IgD-negative memory B cell (primary cell): ENCODE measurements around the gene FBXO38. TPM values are rescaled to one million over a fixed set of nuclear protein-coding genes. Genes with fewer than 3 reads are reported as not detected.

Experiments used
- H3K27ac Mint-ChIP-seq, 3 donors: one replicate each; pipeline ENCODE4 v1.8.0; 2020 to 2022; ENCODE audit warnings: mild to moderate bottlenecking in 3 of 3, mixed read lengths in 3 of 3, moderate library complexity in 1 of 3
- H3K27me3 Mint-ChIP-seq: one replicate; pipeline ENCODE4 v1.8.0; 2021; ENCODE audit warnings: mixed read lengths
- H3K36me3 Mint-ChIP-seq: one replicate; pipeline ENCODE4 v1.8.0; 2020; ENCODE audit warnings: mild to moderate bottlenecking, mixed read lengths
- H3K4me1 Mint-ChIP-seq, 3 donors: one replicate each; pipeline ENCODE4 v1.8.0; 2020 to 2022; ENCODE audit warnings: mixed read lengths in 3 of 3, mild to moderate bottlenecking in 1 of 3
- H3K4me3 Mint-ChIP-seq, 4 donors: one replicate each; pipeline ENCODE4 v1.8.0; 2020 to 2022; ENCODE audit warnings: mild to moderate bottlenecking in 4 of 4, mixed read lengths in 4 of 4, moderate library complexity in 3 of 4
- H3K9me3 Mint-ChIP-seq, 3 donors: one replicate each; pipeline ENCODE4 v1.8.0; 2020 to 2021; ENCODE audit warnings: mixed read lengths in 3 of 3, mild to moderate bottlenecking in 1 of 3
- polyA plus RNA-seq: library from polyadenylated mRNA; unstranded; fragments of 300-500 nt; fragmentation: Illumina TruSeq; gene quantifications from one replicate; pipeline ENCODE4 v1.2.3, GENCODE V29; 2021

The FBXO38 gene
- polyA plus RNA-seq, 1 donor from 2014 or later: 20.1 TPM

DNA sequence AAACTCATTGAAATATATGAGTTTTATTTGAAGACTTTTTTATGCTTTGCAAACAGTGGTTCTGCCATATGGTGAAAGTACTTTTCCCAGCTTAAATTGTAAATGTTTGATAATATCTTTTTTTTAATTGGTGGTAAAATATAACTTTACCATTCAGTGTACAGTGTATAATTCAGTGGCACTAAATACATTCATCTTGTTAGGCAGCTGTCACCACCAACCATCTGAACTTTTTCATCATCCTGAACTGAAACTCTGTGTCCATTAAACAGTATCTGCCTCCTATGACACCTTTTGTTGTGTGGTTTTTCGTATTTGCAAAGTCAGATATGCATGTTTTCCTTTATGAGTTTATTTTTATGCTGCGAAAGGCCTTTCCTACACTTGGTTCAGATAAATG is 45.1 kb downstream of the FBXO38 start:
- Mint-ChIP-seq H3K9me3 (no peaks in the 10 kb centered on the region), H3K4me1 (peaks cover 0 to 4% (median 1%) of the 10 kb centered on the region in 3 donors), H3K36me3 (peaks cover 6% of the 10 kb centered on the region), H3K27me3 (no peaks in the 10 kb centered on the region), H3K27ac (peak overlapping the region in 1 of 3 donors; percentile 6), H3K4me3 (no peak overlapping the region)

DNA sequence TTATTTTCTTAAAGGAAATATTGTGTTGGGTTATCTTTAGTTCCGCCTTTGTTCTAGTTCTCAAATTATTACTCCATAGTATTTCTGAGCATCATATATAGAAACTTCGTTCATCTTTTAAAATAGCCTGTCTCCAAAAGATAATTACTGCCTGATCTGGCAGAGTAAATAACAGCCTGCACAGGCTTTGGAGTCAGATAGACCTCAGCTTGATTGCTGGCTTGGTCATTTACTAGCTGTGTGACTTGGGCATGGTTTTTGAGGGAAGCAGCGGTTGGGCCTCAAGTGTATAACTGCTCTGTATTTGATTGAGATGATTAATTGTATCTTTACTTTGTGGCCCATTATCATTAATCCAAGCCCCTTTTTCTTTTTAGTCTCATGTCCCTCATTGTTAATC is 50.1 kb downstream of the FBXO38 start:
- H3K27ac Mint-ChIP-seq: no peak overlapping the region
- H3K9me3 Mint-ChIP-seq: no peaks in the 10 kb centered on the region
- H3K4me3 Mint-ChIP-seq: no peak overlapping the region
- H3K4me1 Mint-ChIP-seq: peaks cover 0 to 2% (median 1%) of the 10 kb centered on the region in 3 donors
- no peaks in the 10 kb centered on the region for H3K27me3 Mint-ChIP-seq
- peaks cover 2% of the 10 kb centered on the region for H3K36me3 Mint-ChIP-seq

DNA sequence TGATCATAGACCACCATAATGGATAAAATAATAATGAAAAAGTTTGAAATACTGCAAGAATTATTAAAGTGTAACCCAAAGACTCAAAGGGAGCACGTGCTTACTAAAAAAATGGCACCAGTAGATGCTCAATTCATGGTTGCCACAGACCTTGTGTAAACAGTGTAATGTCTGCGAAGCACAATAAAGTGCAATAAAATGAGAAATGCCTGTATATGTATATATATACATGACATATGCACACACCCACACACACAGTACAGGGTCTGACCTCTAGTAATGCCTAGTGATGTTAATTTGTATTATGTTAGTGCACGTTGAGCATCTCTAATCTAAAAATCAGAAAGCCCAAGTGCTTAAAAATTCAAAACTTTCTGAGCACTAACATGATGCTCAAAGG is 52.3 kb downstream of the FBXO38 start:
- peaks cover 4% of the 10 kb centered on the region for H3K36me3 Mint-ChIP-seq
- no peaks in the 10 kb centered on the region for H3K27me3 Mint-ChIP-seq
- no peak overlapping the region for H3K4me3 Mint-ChIP-seq
- no peaks in the 10 kb centered on the region for H3K9me3 Mint-ChIP-seq
- H3K4me1 Mint-ChIP-seq: no peaks in the 10 kb centered on the region
- H3K27ac Mint-ChIP-seq: no peak overlapping the region

DNA sequence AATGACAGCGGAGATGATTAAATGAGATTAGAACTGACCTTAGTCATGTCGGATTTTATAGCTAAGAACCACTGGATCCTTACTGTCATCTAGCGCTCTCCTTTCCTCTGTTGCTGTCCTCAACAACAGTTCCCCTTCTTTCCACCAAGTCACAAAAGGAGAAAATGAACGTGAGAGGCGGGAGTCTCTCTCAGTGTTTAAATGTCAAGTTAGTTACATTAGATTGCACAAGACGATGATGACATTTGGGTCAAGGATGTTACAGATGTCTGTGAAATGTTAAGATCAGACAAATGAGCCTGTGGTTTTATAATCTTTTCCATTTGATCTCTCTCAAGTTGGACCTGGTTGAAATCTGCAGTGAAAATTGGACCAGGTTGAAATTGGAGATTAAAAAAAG is 53.5 kb downstream of the FBXO38 start:
- Mint-ChIP-seq H3K27ac (no peak overlapping the region), H3K4me3 (no peak overlapping the region), H3K36me3 (peaks cover 4% of the 10 kb centered on the region), H3K4me1 (no peaks in the 10 kb centered on the region), H3K27me3 (no peaks in the 10 kb centered on the region), H3K9me3 (no peaks in the 10 kb centered on the region)

DNA sequence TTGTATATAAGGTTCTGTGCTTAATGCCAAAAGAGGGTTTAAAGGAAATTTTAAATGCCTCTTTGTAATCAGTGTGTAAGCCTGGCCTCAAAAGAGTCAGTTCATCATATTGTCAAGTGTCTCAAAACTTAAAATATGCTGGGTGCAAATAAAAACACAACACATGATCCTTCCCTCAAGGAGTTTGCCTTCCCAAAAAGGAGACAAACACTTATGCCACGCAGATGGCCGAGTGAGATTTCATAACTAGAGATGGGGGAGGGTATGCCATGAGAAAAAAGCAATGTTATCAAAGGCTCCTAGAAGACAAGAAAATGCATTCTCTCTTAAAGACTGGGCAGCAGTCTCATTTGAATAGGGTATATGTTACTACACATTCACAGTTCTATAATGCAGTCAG is 55.2 kb downstream of the FBXO38 start:
- Mint-ChIP-seq H3K4me1 (no peaks in the 10 kb centered on the region), H3K36me3 (peaks cover 2% of the 10 kb centered on the region), H3K9me3 (no peaks in the 10 kb centered on the region), H3K27me3 (no peaks in the 10 kb centered on the region), H3K4me3 (no peak overlapping the region), H3K27ac (no peak overlapping the region)

DNA sequence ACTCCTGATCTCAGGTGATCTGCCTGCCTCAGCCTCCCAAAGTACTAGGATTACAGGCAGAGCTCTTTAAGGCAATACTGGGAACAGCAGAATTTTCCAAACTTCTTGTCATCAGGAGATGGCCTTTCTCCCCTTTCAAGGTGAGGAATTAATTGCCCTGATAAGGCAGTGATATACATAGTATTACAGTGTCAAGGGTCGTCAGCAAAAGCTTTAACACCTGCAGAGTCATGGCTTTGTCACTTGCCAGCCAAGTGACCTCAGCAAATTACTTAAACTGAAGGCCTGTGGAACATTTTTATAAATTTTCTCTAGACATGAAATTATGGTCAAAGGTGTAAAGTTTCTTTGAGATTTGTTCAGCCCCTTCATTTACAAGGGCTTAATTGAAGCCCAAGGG is 59.5 kb downstream of the FBXO38 start:
- H3K4me1 Mint-ChIP-seq: no peaks in the 10 kb centered on the region
- peaks cover 4% of the 10 kb centered on the region for H3K36me3 Mint-ChIP-seq
- H3K4me3 Mint-ChIP-seq: no peak overlapping the region
- H3K27me3 Mint-ChIP-seq: no peaks in the 10 kb centered on the region
- H3K27ac Mint-ChIP-seq: no peak overlapping the region
- no peaks in the 10 kb centered on the region for H3K9me3 Mint-ChIP-seq

DNA sequence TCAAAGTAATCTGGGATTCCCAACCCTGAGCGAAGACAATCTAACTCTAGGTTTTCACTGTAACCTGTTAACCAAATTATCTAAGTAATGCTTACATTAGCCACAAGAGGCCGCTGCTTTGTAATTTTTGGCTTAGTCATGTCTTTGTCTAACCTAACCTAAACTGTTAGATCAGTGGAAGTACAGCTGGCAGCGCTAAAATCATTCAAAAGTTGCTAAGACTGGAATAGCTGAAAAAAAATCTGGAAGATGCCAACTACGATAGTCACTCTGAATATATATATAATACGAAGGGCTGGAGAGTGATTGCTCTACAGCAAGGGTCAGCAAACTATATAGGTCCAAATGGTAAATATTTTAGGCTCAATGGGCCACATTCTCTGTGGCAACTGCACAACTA is 60.2 kb downstream of the FBXO38 start:
- no peak overlapping the region for H3K4me3 Mint-ChIP-seq
- H3K9me3 Mint-ChIP-seq: no peaks in the 10 kb centered on the region
- no peaks in the 10 kb centered on the region for H3K27me3 Mint-ChIP-seq
- H3K4me1 Mint-ChIP-seq: no peaks in the 10 kb centered on the region
- H3K36me3 Mint-ChIP-seq: peaks cover 6% of the 10 kb centered on the region
- no peak overlapping the region for H3K27ac Mint-ChIP-seq

DNA sequence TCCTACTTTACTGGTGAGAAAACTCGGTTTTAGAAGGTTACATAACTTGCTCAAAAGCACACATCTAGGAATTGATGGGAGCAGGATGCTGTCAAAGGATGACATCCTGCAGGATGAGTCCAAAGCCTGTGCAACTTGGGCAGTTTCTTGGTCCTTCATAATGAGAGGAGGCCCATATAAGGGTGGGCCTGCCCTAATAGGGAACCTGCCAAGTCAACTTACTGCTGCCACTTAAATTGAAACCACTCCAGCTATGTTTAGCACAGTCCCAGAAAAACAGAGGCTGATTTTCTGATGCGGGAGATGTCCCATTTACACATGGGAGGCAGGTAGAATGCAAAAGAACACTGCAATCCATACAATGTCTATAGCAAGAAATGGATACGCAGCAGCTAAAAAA is 61.8 kb downstream of the FBXO38 start:
- Mint-ChIP-seq H3K27me3 (no peaks in the 10 kb centered on the region), H3K36me3 (peaks cover 5% of the 10 kb centered on the region), H3K4me1 (no peaks in the 10 kb centered on the region), H3K9me3 (no peaks in the 10 kb centered on the region), H3K27ac (no peak overlapping the region), H3K4me3 (no peak overlapping the region)

DNA sequence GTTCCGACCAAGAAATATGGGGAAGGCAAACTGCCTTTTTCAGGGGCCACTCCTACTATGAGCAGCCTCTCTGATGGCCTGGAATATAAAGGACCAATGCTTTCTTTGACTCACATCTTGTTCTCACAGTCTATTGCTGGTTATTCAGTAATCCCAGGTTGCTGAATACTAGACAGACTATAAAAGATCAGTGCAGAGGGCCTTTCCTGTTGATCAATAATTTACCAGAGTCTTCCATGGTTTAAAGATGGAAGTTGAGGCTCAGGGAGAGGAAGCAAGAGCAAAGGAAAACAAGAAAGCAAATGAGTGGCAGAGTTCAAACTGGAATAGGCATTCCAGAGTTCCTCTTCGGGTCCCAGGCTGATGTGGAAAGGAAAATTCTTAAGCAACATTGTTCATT is 62.9 kb downstream of the FBXO38 start:
- Mint-ChIP-seq H3K27ac (no peak overlapping the region), H3K27me3 (no peaks in the 10 kb centered on the region), H3K36me3 (peaks cover 5% of the 10 kb centered on the region), H3K9me3 (no peaks in the 10 kb centered on the region), H3K4me1 (no peaks in the 10 kb centered on the region), H3K4me3 (no peak overlapping the region)

DNA sequence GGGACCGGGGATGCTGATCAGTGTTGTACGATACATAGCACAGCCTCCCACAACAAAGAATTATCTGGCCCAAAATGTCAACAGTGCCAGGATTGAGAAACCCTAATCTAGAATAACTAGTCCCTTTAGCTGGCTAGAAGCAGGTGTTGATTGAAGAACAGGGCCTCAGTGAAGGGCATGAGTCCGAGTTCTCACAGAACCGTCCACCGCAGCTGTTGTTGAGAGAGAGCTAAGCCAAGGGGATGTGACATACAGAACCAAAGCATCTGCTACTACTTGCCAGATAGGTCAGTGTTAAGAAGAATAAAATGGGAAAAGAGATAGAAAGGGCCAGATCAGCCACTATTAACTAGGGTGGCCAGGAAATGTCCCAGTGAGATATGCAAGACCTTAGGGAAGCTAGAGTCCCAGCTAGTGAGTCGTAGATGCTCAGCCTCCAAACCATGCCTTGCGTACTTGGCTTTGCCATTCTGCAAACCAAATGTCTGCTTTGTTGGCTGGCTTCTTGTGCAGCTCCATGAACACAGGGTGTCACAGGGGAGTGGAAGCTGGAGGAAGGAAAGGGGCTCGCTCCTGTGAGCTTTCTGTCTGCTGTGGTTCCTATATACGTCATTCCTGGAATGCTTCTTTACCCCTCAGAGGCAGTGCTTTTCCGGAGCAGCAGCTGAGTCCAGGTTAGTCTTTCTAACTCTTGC is 68.9 kb downstream of the FBXO38 start:
- H3K36me3 Mint-ChIP-seq: peaks cover 3% of the 10 kb centered on the region
- no peaks in the 10 kb centered on the region for H3K9me3 Mint-ChIP-seq
- H3K27me3 Mint-ChIP-seq: peaks cover 6% of the 10 kb centered on the region
- H3K4me1 Mint-ChIP-seq: peaks cover 0 to 3% (median 0%) of the 10 kb centered on the region in 3 donors
- H3K4me3 Mint-ChIP-seq: no peak overlapping the region
- H3K27ac Mint-ChIP-seq: no peak overlapping the region

DNA sequence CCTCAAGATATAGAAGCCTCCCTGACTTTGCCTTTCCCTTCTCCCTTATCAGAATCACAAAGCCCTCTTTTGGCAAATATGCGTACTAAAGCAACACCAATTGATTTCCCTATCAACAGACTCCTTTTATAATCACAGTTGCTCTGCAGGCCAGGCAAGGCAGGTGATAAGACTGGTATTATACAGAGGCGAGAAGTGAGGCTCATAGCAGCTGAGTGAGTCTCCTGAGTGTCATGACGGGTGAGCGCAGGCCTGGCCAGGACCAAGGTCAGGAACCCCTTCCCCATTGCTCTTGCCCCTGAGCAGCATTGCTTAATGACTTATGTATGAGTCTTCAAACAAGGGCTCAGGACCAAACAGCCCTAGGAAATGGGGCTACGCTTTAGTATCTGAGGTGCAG is 70.8 kb downstream of the FBXO38 start:
- Mint-ChIP-seq H3K27me3 (peaks cover 6% of the 10 kb centered on the region), H3K4me3 (no peak overlapping the region), H3K4me1 (peaks cover 0 to 3% (median 0%) of the 10 kb centered on the region in 3 donors), H3K27ac (no peak overlapping the region), H3K9me3 (no peaks in the 10 kb centered on the region), H3K36me3 (no peaks in the 10 kb centered on the region)

DNA sequence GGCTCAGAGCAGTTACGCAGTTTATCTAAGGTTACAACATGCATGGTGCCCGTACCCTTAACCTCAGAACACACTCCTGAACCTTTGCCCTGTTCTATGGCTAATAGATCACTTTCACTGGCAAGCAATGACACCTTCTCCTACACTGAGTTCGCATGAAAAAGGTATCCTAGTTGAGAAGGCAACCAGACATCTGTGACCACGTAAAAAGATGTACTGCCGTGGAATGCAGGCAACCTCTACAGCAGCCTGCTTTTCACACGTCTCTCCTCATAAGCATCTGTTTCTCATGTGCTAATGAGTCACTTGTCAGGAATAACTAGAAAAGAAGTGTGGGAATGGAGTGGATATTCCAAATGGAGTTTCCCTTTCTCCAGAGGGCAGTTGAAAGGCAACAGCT is 71.4 kb downstream of the FBXO38 start:
- H3K4me1 Mint-ChIP-seq: peaks cover 0 to 3% (median 0%) of the 10 kb centered on the region in 3 donors
- H3K9me3 Mint-ChIP-seq: no peaks in the 10 kb centered on the region
- H3K4me3 Mint-ChIP-seq: no peak overlapping the region
- no peak overlapping the region for H3K27ac Mint-ChIP-seq
- H3K36me3 Mint-ChIP-seq: no peaks in the 10 kb centered on the region
- peaks cover 6% of the 10 kb centered on the region for H3K27me3 Mint-ChIP-seq

DNA sequence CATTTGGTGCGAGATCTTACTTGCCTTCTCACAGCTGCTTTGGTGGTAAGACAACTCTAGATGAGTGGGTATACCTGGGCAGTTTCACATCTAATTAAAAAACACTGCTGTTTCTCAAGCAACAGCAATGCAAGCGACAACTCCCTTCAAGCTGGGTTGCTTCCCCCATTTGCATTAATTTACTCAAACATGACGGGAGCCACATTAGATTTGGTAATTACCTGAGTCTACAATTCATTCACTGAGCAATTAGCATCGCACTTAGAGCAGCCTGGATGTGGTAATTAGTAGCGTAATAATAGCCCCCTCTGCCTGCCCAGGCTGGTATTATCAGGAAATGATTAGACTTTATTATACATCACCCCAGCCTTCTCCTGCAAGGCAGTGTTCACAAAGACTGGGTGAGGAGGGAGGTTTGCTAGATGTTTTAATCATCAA is 73.4 kb downstream of the FBXO38 start:
- H3K27ac Mint-ChIP-seq: no peak overlapping the region
- peaks cover 6% of the 10 kb centered on the region for H3K27me3 Mint-ChIP-seq
- H3K36me3 Mint-ChIP-seq: no peaks in the 10 kb centered on the region
- H3K9me3 Mint-ChIP-seq: no peaks in the 10 kb centered on the region
- H3K4me1 Mint-ChIP-seq: peaks cover 0 to 3% (median 0%) of the 10 kb centered on the region in 3 donors
- H3K4me3 Mint-ChIP-seq: no peak overlapping the region

DNA sequence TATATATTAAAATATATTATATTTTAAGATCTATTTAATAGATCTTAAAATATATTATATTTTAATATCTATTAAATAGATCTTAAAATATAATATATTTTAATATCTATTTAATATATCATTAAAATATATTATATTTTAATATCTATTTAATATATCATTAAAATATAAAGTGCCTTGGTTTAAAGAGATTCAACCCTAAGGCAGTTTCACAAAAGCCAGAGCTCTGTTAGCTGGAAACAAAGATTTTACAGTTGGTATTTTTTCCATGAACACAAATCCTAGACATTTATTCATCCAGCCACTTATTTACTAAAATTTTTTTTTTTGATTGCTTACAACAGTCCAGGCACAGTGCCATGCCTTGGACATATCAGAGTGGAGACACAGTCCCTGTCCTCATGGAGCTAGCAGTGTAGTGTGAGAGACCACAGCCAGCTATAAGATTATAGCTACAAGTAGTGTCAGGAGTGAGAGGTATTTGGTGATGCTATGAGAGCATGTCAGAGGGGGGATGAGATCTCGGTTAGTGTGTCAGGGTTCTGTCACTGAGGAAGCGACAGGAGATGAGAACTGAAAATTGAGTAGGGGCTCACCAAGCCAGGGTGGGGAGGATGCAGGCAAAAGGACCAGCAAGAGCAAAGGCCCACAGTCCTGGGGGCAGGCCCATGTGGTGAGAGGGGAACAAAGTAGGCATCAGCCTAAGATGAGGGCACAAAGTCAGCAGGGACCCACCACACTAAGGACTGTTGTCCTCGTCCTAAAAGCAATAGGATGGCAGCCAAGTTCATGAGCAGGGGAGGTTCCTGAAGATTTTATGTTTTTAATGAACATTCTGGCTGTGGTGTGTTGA is 74.5 kb downstream of the FBXO38 start:
- Mint-ChIP-seq H3K27ac (no peak overlapping the region), H3K4me3 (no peak overlapping the region), H3K36me3 (no peaks in the 10 kb centered on the region), H3K27me3 (peaks cover 8% of the 10 kb centered on the region), H3K4me1 (peaks cover 0 to 3% (median 0%) of the 10 kb centered on the region in 3 donors), H3K9me3 (no peaks in the 10 kb centered on the region)

DNA sequence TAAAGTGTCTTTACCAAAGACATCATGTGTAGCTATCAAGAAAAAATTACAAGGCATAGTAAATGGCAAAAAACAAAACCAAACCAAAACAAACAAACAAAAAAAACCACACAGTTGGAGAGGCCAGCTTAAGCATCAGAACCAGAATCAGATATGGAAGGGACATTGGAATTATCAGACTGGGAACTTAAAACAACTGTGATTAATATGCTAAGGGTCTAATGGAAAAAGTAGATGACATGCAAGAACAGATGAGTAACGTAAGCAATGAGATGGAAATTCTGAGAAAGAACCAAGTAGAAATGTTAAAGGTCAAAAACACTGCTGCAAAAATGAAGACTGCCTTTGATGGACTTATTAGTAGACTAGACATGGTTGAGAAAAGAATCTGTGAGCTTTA is 75.9 kb downstream of the FBXO38 start:
- no peak overlapping the region for H3K4me3 Mint-ChIP-seq
- H3K27me3 Mint-ChIP-seq: peaks cover 8% of the 10 kb centered on the region
- H3K9me3 Mint-ChIP-seq: no peaks in the 10 kb centered on the region
- no peak overlapping the region for H3K27ac Mint-ChIP-seq
- no peaks in the 10 kb centered on the region for H3K36me3 Mint-ChIP-seq
- peaks cover 0 to 3% (median 0%) of the 10 kb centered on the region in 3 donors for H3K4me1 Mint-ChIP-seq
